Keratinocyte (primary cell): ENCODE results near the gene ESR2.

ENCODE experiments used
- CTCF ChIP-seq, 3 experiments: IDR thresholded peaks in 1 of 3; conservative IDR thresholded peaks in 1 of 3; optimal IDR thresholded peaks in 1 of 3; 2 replicates in 2 of 3; 3 replicates in 1 of 3; pipeline versions ENCODE3 to v1.5.1; 2011; ENCODE audit warnings: low read length in 3 of 3, mild to moderate bottlenecking in 3 of 3, moderate library complexity in 2 of 3, control low read depth in 1 of 3, inconsistent platforms in 1 of 3; ENCODE audit not compliant: insufficient read depth in 2 of 3; ENCODE audit errors: extremely low read depth in 1 of 3
- EZH2 ChIP-seq: IDR thresholded peaks from one replicate; pipeline ENCODE4 v1.6.1; 2012; ENCODE audit warnings: inconsistent platforms, mild to moderate bottlenecking, low read length, moderate library complexity

- no peak for TF ChIP-seq CTCF (optimal IDR thresholded peaks at IDR 0.05 in 1 of 3, IDR thresholded peaks at IDR 0.05 in 1 of 3, conservative IDR thresholded peaks at IDR 0.05 in 1 of 3; ENCODE audit: extremely low read depth in 1 of 3, insufficient read depth in 2 of 3, low read length in 3 of 3)
- no peak for TF ChIP-seq EZH2
Observed at GRCh38 chr14:64126548-64126947, 167.6 kb downstream of the ESR2 start.
